Smooth muscle cell (in vitro differentiated cells): ENCODE data around the gene ABCA10. TPM values are rescaled to one million over a fixed set of nuclear protein-coding genes. Genes with fewer than 3 reads are reported as not detected.
A peak's percentile ranks its signal among the peaks of the same experiment; 100 is the strongest.

Experiments
- DNase-seq: peaks from one replicate; lab custom pipeline; 2025; ENCODE audit not compliant: unreplicated experiment; lab: John Stamatoyannopoulos, UW
- H2AFZ ChIP-seq: fragments of 200-600 bp; sonication (generic); 2 replicates; pipeline ENCODE4 v1.6.0; 2016; ENCODE audit warnings: antibody characterized with exemption, low read depth, mild to moderate bottlenecking
- H3F3A ChIP-seq: fragments of 200-600 bp; sonication (generic); 2 replicates; pipeline ENCODE4 v1.6.0; 2017; ENCODE audit warnings: antibody characterized with exemption, low read depth
- H3K27ac ChIP-seq: fragments of 200-600 bp; sonication (generic); 2 replicates; pipeline ENCODE4 v1.5.1; 2016; ENCODE audit warnings: low read depth, mild to moderate bottlenecking
- H3K27me3 ChIP-seq: fragments of 200-600 bp; sonication (generic); 2 replicates; pipeline ENCODE4 v1.6.1; 2016; ENCODE audit warnings: low read depth, mild to moderate bottlenecking
- H3K36me3 ChIP-seq: fragments of 200-600 bp; sonication (generic); 2 replicates; pipeline ENCODE4 v1.5.1; 2016; ENCODE audit warnings: low read depth
- H3K4me1 ChIP-seq: fragments of 200-600 bp; sonication (generic); 2 replicates; pipeline ENCODE4 v1.5.1; 2016; ENCODE audit warnings: low read depth
- H3K4me2 ChIP-seq: fragments of 200-600 bp; sonication (generic); 2 replicates; pipeline ENCODE4 v1.6.0; 2016; ENCODE audit warnings: mild to moderate bottlenecking
- H3K4me3 ChIP-seq: fragments of 200-600 bp; sonication (generic); 2 replicates; pipeline ENCODE4 v1.5.1; 2016; ENCODE audit warnings: mild to moderate bottlenecking
- H3K79me2 ChIP-seq: fragments of 200-600 bp; sonication (generic); 2 replicates; pipeline ENCODE4 v1.6.0; 2016; ENCODE audit warnings: low read depth, mild to moderate bottlenecking
- H3K9ac ChIP-seq: fragments of 200-600 bp; sonication (generic); 2 replicates; pipeline ENCODE4 v1.6.0; 2016; ENCODE audit warnings: low read depth
- H3K9me3 ChIP-seq: fragments of 200-600 bp; sonication (generic); replicated peaks from 2 replicates; pipeline ENCODE4 v1.5.1; 2016; ENCODE audit warnings: low read depth
- H4K20me1 ChIP-seq: fragments of 200-600 bp; sonication (generic); 2 replicates; pipeline ENCODE4 v1.6.0; 2016; ENCODE audit warnings: low read depth
- CTCF ChIP-seq: fragments of 200-600 bp; sonication (generic); IDR thresholded peaks from 2 replicates; pipeline ENCODE4 v1.5.1; 2017; ENCODE audit warnings: borderline replicate concordance, mild to moderate bottlenecking, antibody characterized with exemption; ENCODE audit not compliant: insufficient read depth, poor library complexity, severe bottlenecking
- WGBS: methylation state at CpG from one replicate; pipeline ENCODE4 v1.1.7; 2016; ENCODE audit warnings: low lambda C conversion rate; 5-methylcytosine and 5-hydroxymethylcytosine counted together
- polyA plus RNA-seq: library from polyadenylated mRNA; unstranded; fragments of >200 nt; fragmentation: Nextera tagmentation; extraction: Ambion mirVana; gene quantifications from 2 replicates; pipeline ENCODE4 v1.2.1, GENCODE V29; 2016
- total RNA-seq: library from RNA; depleted of rRNA; stranded (reverse); fragments of >200 nt; gene quantifications from 2 replicates; pipeline ENCODE4 v1.2.3, GENCODE V29; 2014

Gene ABCA10
- total and polyA plus RNA-seq, 2 experiments from 2014 or later, result not detected

DNA sequence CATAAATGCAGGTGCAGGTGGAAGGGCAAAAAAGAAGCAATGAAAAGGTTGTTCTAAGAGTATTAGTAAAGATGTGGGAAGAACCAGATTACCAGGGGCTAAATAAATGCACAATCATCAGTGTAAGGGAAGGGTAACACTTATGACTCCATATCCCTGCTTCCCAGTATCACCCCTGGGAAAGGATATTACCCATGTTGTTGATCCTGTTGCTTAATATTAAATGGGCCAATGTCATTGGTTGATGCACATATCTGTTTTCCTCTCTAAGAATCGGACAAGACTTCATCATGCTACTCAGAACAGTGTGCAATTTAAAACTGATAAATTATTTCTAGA lies 52.2 kb downstream of the ABCA10 start:
- Histone ChIP-seq H3K27me3 (no peaks in the 10 kb centered on the region), H3K79me2 (no peaks in the 10 kb centered on the region), H4K20me1 (no peaks in the 10 kb centered on the region), H3K36me3 (no peaks in the 10 kb centered on the region), H3K4me3 (no peak overlapping the region), H3K4me2 (no peak overlapping the region), H3K9ac (no peak overlapping the region), H3K27ac (peak overlapping the region; percentile 39), H3F3A (no peaks in the 10 kb centered on the region), H3K4me1 (no peaks in the 10 kb centered on the region), H2AFZ (no peak overlapping the region), H3K9me3 (no peaks in the 10 kb centered on the region)
- DNase-seq, result no peak
- no peak for TF ChIP-seq CTCF
- 76% methylated on average over 1 of the region's 1 CpG for WGBS

GRCh38 chr17:69175625-69176456 lies 52.8 kb downstream of the ABCA10 start:
- H3K79me2 ChIP-seq, result no peaks in the 10 kb centered on the region
- H2AFZ ChIP-seq, result peak overlapping the region; percentile 17
- no peaks in the 10 kb centered on the region for H3K4me1 ChIP-seq
- H3K9me3 ChIP-seq, result no peaks in the 10 kb centered on the region
- no peak overlapping the region for H3K4me2 ChIP-seq
- H3K9ac ChIP-seq, result no peak overlapping the region
- no peaks in the 10 kb centered on the region for H3K36me3 ChIP-seq
- no peak for TF ChIP-seq CTCF
- WGBS, result 77% methylated on average over 4 of the region's 4 CpGs
- H3K4me3 ChIP-seq, result no peak overlapping the region
- no peaks in the 10 kb centered on the region for H3F3A ChIP-seq
- no peak for DNase-seq
- H4K20me1 ChIP-seq, result no peaks in the 10 kb centered on the region
- no peaks in the 10 kb centered on the region for H3K27me3 ChIP-seq
- H3K27ac ChIP-seq, result peak overlapping the region; percentile 39

GRCh38 chr17:69175262-69175624 lies 53.4 kb downstream of the ABCA10 start:
- Histone ChIP-seq H2AFZ (no peak overlapping the region), H3K4me1 (no peaks in the 10 kb centered on the region), H3K4me3 (no peak overlapping the region), H4K20me1 (no peaks in the 10 kb centered on the region), H3K79me2 (no peaks in the 10 kb centered on the region), H3K9ac (no peak overlapping the region), H3K36me3 (no peaks in the 10 kb centered on the region), H3K9me3 (no peaks in the 10 kb centered on the region), H3F3A (no peaks in the 10 kb centered on the region), H3K4me2 (no peak overlapping the region), H3K27me3 (no peaks in the 10 kb centered on the region), H3K27ac (no peak overlapping the region)
- no peak for TF ChIP-seq CTCF
- 92% methylated on average over 4 of the region's 4 CpGs for WGBS
- no peak for DNase-seq

GRCh38 chr17:69173118-69173517 lies 55.5 kb downstream of the ABCA10 start:
- no peak overlapping the region for H3K4me3 ChIP-seq
- no peak overlapping the region for H3K27ac ChIP-seq
- H3F3A ChIP-seq, result no peaks in the 10 kb centered on the region
- H3K9ac ChIP-seq, result no peak overlapping the region
- DNase-seq, result no peak
- H3K79me2 ChIP-seq, result no peaks in the 10 kb centered on the region
- no peak for TF ChIP-seq CTCF
- H3K36me3 ChIP-seq, result no peaks in the 10 kb centered on the region
- H2AFZ ChIP-seq, result no peak overlapping the region
- no peaks in the 10 kb centered on the region for H4K20me1 ChIP-seq
- no peaks in the 10 kb centered on the region for H3K4me1 ChIP-seq
- no peaks in the 10 kb centered on the region for H3K9me3 ChIP-seq
- no peaks in the 10 kb centered on the region for H3K27me3 ChIP-seq
- no peak overlapping the region for H3K4me2 ChIP-seq
- WGBS, result 47% methylated on average over 2 of the region's 2 CpGs
